ENCODE measurements around the gene NOP9.

The NOP9 gene

DNA sequence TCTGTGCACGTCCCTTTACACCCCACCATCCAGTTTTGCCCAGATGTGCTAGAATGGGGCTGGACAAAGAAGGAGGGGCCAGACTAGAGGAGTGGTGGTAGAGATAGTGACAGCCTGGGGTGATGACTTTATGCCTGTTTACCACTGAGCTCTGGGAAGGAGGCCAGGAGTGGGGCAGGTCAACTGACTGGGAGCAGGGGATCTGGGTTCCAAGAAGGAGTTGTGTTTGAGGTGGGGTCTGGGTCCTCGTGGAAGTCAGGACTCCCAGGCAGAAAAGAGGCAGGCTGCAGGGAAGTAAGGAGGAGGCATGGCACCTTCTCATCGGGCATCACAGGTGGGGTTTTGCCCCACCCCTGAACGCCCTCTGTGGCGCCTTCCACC is 10.6 kb downstream of the NOP9 start:
- no peak overlapping the region for H3K27ac ChIP-seq (ENCODE audit: low read length)
- H2AFZ ChIP-seq (ENCODE audit: low read depth, low read length) = no peak overlapping the region
- DNase-seq (no peak), ATAC-seq (ENCODE audit: insufficient read depth, low read depth) (no peak)
- no peak for TF ChIP-seq EZH2 (IDR thresholded peaks at IDR 0.05; ENCODE audit: borderline replicate concordance, low read depth, low read length, severe bottlenecking)
- TF ChIP-seq, protein P1, sequence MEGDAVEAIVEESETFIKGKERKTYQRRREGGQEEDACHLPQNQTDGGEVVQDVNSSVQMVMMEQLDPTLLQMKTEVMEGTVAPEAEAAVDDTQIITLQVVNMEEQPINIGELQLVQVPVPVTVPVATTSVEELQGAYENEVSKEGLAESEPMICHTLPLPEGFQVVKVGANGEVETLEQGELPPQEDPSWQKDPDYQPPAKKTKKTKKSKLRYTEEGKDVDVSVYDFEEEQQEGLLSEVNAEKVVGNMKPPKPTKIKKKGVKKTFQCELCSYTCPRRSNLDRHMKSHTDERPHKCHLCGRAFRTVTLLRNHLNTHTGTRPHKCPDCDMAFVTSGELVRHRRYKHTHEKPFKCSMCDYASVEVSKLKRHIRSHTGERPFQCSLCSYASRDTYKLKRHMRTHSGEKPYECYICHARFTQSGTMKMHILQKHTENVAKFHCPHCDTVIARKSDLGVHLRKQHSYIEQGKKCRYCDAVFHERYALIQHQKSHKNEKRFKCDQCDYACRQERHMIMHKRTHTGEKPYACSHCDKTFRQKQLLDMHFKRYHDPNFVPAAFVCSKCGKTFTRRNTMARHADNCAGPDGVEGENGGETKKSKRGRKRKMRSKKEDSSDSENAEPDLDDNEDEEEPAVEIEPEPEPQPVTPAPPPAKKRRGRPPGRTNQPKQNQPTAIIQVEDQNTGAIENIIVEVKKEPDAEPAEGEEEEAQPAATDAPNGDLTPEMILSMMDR (IDR thresholded peaks at IDR 0.05; ENCODE audit: borderline replicate concordance, extremely low read depth, low read length, poor library complexity, severe bottlenecking) = no peak
- 0 out of 2 replicates have a peak, but pooled peaks cover 5% of the 10 kb centered on the region for H4K20me1 ChIP-seq (ENCODE audit: insufficient read depth, low read length)
- no peaks in the 10 kb centered on the region for H3K4me1 ChIP-seq (ENCODE audit: insufficient read depth, low read length)
- H3K36me3 ChIP-seq (ENCODE audit: insufficient read depth, low read length) = peaks cover 48% of the 10 kb centered on the region
- H3K9me3 ChIP-seq (ENCODE audit: insufficient read depth, low read length, severe bottlenecking) = no peaks in the 10 kb centered on the region
- H3K4me3 ChIP-seq (ENCODE audit: low read depth in 1 of 2, low read length in 2 of 2) = no peak overlapping the region
- H3K27me3 ChIP-seq (ENCODE audit: insufficient read depth, low read length, poor library complexity) = no peaks in the 10 kb centered on the region
- H3K79me2 ChIP-seq (ENCODE audit: insufficient read depth, low read length) = no peaks in the 10 kb centered on the region
- no peak overlapping the region for H3K4me2 ChIP-seq (ENCODE audit: insufficient read depth, low read length)
- no peak overlapping the region for H3K9ac ChIP-seq (ENCODE audit: low read depth, low read length)

GRCh38 chr14:24310646-24311604 is 11.3 kb downstream of the NOP9 start, which contains the start of gene LTB4R:
Gene LTB4R, plus strand, starts transcription at chr14:24311502. Its CDS starts 4,150 bp downstream, at chr14:24315652.
- ATAC-seq (ENCODE audit: insufficient read depth, low read depth) = no peak
- H3K36me3 ChIP-seq (ENCODE audit: insufficient read depth, low read length) = peaks cover 41% of the 10 kb centered on the region

DNA sequence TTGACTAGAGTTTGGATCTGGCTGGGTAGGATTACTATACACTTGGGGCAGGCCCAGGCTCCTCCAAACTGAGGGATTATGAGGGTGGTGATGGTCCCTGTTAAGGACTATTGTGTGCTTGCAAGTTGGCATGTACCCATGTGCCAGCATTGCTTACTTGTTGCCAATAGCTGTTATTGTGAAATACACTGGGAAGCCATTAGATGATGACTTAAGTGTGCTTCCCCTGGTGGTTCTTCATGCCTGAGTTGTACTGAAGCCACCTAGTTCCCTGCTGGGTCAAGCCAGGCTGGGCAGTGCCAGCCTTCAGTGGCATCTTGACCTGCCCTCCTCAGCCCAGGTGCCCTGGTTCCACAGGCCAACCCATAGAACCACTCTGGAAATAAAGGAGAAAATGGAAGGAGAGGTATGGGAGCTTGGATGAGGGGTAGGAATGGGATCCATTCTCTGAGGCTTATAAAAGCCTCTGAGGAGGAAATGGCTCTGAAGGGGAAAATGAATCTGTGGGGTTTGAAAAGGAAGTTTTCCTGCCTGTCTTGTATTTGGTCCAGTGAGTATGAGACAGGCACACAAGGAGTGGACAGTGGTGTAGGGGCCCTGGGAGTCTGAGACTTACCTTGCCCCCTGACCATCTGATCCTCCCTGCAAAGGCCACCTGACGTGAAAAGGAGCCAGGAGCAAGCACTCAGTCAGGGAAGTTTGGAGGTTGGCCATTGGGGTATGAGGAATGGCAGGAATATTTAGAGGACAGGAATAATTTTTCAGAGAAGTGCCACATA is 12.4 kb downstream of the NOP9 start:
- Histone ChIP-seq H3K9me3 (ENCODE audit: insufficient read depth, low read length, severe bottlenecking) (no peaks in the 10 kb centered on the region), H2AFZ (ENCODE audit: low read depth, low read length) (no peak overlapping the region), H3K4me1 (ENCODE audit: insufficient read depth, low read length) (no peaks in the 10 kb centered on the region), H4K20me1 (ENCODE audit: insufficient read depth, low read length) (0 out of 2 replicates have a peak, but pooled peaks cover 4% of the 10 kb centered on the region), H3K79me2 (ENCODE audit: insufficient read depth, low read length) (no peaks in the 10 kb centered on the region), H3K4me2 (ENCODE audit: insufficient read depth, low read length) (no peak overlapping the region), H3K9ac (ENCODE audit: low read depth, low read length) (no peak overlapping the region), H3K27me3 (ENCODE audit: insufficient read depth, low read length, poor library complexity) (no peaks in the 10 kb centered on the region), H3K27ac (ENCODE audit: low read length) (no peak overlapping the region), H3K36me3 (ENCODE audit: insufficient read depth, low read length) (peaks cover 30% of the 10 kb centered on the region), H3K4me3 (ENCODE audit: low read depth in 1 of 2, low read length in 2 of 2) (no peak overlapping the region)
- DNase-seq (no peak), ATAC-seq (ENCODE audit: insufficient read depth, low read depth) (no peak)
- TF ChIP-seq EZH2 (IDR thresholded peaks at IDR 0.05; ENCODE audit: borderline replicate concordance, low read depth, low read length, severe bottlenecking) = no peak
- TF ChIP-seq, protein P1 (IDR thresholded peaks at IDR 0.05; ENCODE audit: borderline replicate concordance, extremely low read depth, low read length, poor library complexity, severe bottlenecking) = no peak

More at GRCh38 chr14:24310646-24311604, 11.3 kb downstream of the NOP9 start, which contains the start of gene LTB4R:
- H2AFZ ChIP-seq (ENCODE audit: low read depth, low read length) = no peak within 1 kb of the TSS
- H3K79me2 ChIP-seq (ENCODE audit: insufficient read depth, low read length) = no peaks in the 10 kb centered on the region
- 0 out of 2 replicates have a peak, but pooled peaks cover 5% of the 10 kb centered on the region for H4K20me1 ChIP-seq (ENCODE audit: insufficient read depth, low read length)
- TF ChIP-seq EZH2 (IDR thresholded peaks at IDR 0.05; ENCODE audit: borderline replicate concordance, low read depth, low read length, severe bottlenecking) = no peak
- TF ChIP-seq, protein P1 (IDR thresholded peaks at IDR 0.05; ENCODE audit: borderline replicate concordance, extremely low read depth, low read length, poor library complexity, severe bottlenecking) = no peak
- H3K27me3 ChIP-seq (ENCODE audit: insufficient read depth, low read length, poor library complexity) = no peaks in the 10 kb centered on the region
- H3K9me3 ChIP-seq (ENCODE audit: insufficient read depth, low read length, severe bottlenecking) = no peaks in the 10 kb centered on the region
- no peak within 1 kb of the TSS for H3K27ac ChIP-seq (ENCODE audit: low read length)
- DNase-seq = no peak
- no peak within 1 kb of the TSS for H3K4me2 ChIP-seq (ENCODE audit: insufficient read depth, low read length)
- no peaks in the 10 kb centered on the region for H3K4me1 ChIP-seq (ENCODE audit: insufficient read depth, low read length)
- H3K4me3 ChIP-seq (ENCODE audit: low read depth in 1 of 2, low read length in 2 of 2) = no peak within 1 kb of the TSS
- H3K9ac ChIP-seq (ENCODE audit: low read depth, low read length) = no peak within 1 kb of the TSS
